ENCODE measurements around the gene LRSAM1.

DNA sequence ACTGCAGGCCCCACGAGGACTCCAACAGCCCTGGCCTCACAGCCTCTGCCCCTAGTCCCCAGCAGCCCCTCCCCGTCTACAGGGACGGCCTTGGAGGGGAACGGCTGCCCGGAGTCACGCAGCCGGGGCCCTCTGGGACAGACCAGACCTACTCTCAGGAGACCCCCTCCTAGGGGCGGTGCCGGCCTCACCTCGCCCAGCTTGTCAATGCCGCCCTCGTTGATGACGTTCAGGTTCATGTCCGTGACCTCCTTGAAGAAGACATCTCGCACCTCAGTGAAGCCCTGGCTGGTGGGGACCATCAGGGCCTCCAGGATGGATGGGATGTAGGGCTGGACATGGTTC is 58.6 kb downstream of the LRSAM1 start:
- TF ChIP-seq CTCF (IDR thresholded peaks at IDR 0.05), result no peak
- no peak for TF ChIP-seq POLR2A (IDR thresholded peaks at IDR 0.05)

Measured in testis (tissue), 2 donors.